BJ (cell line): Measurements from ENCODE around the gene TPP2. TPM values are rescaled to one million over a fixed set of nuclear protein-coding genes. Genes with fewer than 3 reads are reported as not detected.

ENCODE experiments used
- CTCF ChIA-PET: fragments of 350-600 bp; formaldehyde crosslinking; extraction: SDS; loops from one replicate; lab custom pipeline; 2021; ENCODE audit warnings: antibody characterized with exemption, inconsistent platforms; lab: Yijun Ruan, JAX
- POLR2A ChIA-PET: fragments of 300-600 bp; sonication (Branson Sonifier 250); formaldehyde crosslinking; extraction: SDS; loops from one replicate; lab custom pipeline; 2021; ENCODE audit warnings: antibody characterized with exemption; lab: Charles Lee
- DNase-seq: peaks from one replicate; pipeline ENCODE4 v3.0.0-alpha.2; 2011; ENCODE audit warnings: low read depth
- H3K27me3 ChIP-seq: 2 replicates; pipeline ENCODE4 v1.6.0; 2011; ENCODE audit warnings: low read length; ENCODE audit not compliant: control insufficient read depth, insufficient read depth
- H3K36me3 ChIP-seq: 2 replicates; pipeline ENCODE4 v1.5.1; 2011; ENCODE audit warnings: low read length; ENCODE audit not compliant: control insufficient read depth, insufficient read depth
- H3K4me3 ChIP-seq: 2 replicates; pipeline ENCODE4 v1.5.1; 2011; ENCODE audit warnings: low read depth, mild to moderate bottlenecking, control low read depth, low read length
- CTCF ChIP-seq: IDR thresholded peaks from 2 replicates; pipeline ENCODE4 v1.5.1; 2011; ENCODE audit warnings: low read depth, mild to moderate bottlenecking, control low read depth, inconsistent platforms, low read length, moderate library complexity; ENCODE audit not compliant: insufficient read depth
- polyA plus RNA-seq: library from polyadenylated mRNA; depleted of rRNA; stranded (reverse); fragments of >200 nt; gene quantifications from 2 replicates; pipeline ENCODE4 v1.2.3, GENCODE V29; 2011

TPP2 gene
- polyA plus RNA-seq, 1 experiment = 13.9 TPM

DNA sequence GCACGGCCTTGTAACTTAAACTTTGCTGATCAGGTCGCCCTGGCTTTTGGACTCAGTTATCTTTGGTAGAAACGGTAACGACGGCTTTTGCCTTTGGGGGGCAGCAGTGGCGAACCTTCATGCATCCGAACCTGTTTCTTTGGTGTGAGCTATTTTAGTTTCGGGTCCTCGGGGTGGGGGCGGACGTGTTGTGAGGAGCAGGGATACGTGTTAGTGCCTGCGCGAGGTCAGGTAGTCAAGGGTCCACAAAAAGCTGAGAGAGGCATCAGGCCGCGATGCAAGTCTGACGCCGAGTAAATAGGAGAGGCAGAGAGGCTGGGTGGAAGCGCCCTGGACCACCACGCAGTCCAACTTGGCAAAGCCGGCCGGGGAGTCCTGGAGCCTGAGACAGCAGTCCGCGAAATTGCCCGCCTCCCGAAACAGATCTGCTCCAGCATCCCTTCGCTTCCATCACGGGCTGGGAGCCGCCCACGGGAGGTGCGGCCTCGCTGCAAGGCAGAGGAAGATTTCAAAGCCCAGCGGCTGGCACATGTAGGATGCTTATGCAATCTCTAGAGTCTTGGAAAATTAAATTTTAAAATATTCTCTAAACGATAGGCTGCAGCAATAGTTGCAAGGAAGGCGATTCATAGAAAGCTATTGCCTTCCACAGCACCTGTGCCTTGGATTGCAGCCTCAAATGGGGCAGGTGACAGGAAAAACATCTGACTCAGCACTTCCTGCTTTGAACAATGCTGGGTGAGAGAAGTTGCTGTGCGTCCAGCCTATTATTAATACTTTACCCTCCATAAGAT, 4.6 kb upstream of the TPP2 start:
- ChIA-PET CTCF (interaction anchor here (0.8 to 3.5 kb wide), 14 partner anchors 8 to 257 kb away, joined by 3 to 17 read pairs (median 4); partner anchors contain the start of gene ERCC5), POLR2A (no interaction called here)
- peak; percentile 77 for TF ChIP-seq CTCF
- Histone ChIP-seq H3K36me3 (no peaks in the 10 kb centered on the region), H3K4me3 (peak overlapping the region; percentile 50), H3K27me3 (no peaks in the 10 kb centered on the region)
- DNase-seq = peak; percentile 20

DNA sequence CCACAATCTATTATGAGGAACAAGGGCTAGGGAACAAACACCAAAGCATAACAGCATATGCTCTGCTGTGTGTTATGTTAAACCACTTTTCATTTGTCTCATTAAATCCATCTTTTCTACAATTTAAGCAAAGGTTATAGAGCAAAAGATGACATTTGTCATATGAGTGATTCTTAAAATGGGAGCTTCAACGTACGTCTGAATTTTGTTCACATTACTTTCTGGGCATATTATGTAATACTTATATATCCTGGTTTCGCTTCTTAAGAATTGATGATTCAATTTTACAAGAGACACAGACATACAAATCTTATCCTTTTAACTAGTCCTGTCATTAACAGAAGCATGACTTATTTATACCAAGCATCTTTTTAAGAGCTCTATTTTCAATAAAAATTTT, 3.3 kb upstream of the TPP2 start:
- CTCF ChIA-PET = interaction anchor here (0.8 to 2.8 kb wide), 7 partner anchors 10 to 252 kb away, joined by 3 to 11 read pairs (median 5); partner anchors contain the start of gene ERCC5
- POLR2A ChIA-PET = interaction anchor here (0.7 kb wide), 1 partner anchor 254 kb away, joined by 3 read pairs; no protein-coding TSS in a partner anchor
- no peak for DNase-seq
- Histone ChIP-seq H3K36me3 (no peaks in the 10 kb centered on the region), H3K4me3 (no peak overlapping the region), H3K27me3 (no peaks in the 10 kb centered on the region)
- TF ChIP-seq CTCF = no peak

GRCh38 chr13:102597029-102597961, 509 bp downstream of the TPP2 start:
- no peak for TF ChIP-seq CTCF
- POLR2A ChIA-PET = interaction anchor here (1.2 kb wide), 1 partner anchor 128 kb away, joined by 4 read pairs; no protein-coding TSS in a partner anchor
- DNase-seq = no peak
- Histone ChIP-seq H3K4me3 (peak overlapping the region; percentile 54), H3K36me3 (no peaks in the 10 kb centered on the region), H3K27me3 (no peaks in the 10 kb centered on the region)
- CTCF ChIA-PET = interaction anchor here (0.7 to 2.3 kb wide), 6 partner anchors 16 to 987 kb away, joined by 3 to 5 read pairs (median 4); no protein-coding TSS in a partner anchor

DNA sequence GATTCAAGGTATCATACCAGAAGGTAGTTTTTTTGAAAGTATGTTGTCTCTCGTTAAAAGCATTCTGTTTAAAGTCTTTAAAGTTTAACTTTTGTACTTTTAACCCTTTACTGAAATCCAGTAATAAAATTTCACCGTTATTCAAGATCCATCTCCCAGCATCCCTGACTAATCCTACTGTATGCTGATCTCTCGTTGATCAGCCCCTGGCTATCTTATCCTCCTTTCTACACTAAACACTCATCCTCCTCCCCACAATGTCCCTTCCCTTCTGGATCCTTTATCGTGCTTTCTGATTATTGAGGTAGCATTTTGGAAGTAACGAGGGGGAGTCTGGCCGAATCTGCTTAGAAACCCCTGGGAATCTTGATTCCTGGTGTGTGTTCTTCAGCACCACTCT, 1.3 kb downstream of the TPP2 start:
- ChIA-PET CTCF (interaction anchor here (0.7 to 2.3 kb wide), 3 partner anchors 17 to 122 kb away, joined by 4 to 5 read pairs (median 5); no protein-coding TSS in a partner anchor), POLR2A (no interaction called here)
- Histone ChIP-seq H3K36me3 (no peaks in the 10 kb centered on the region), H3K4me3 (peak overlapping the region; percentile 54), H3K27me3 (no peaks in the 10 kb centered on the region)
- TF ChIP-seq CTCF = no peak
- no peak for DNase-seq
